ENCODE data around the gene SPPL2A.
A peak's percentile ranks its signal among the peaks of the same experiment; 100 is the strongest.

The SPPL2A gene

GRCh38 chr15:50685976-50686468 is 79.5 kb downstream of the SPPL2A start:
- peak; percentile 46 for DNase-seq

DNA sequence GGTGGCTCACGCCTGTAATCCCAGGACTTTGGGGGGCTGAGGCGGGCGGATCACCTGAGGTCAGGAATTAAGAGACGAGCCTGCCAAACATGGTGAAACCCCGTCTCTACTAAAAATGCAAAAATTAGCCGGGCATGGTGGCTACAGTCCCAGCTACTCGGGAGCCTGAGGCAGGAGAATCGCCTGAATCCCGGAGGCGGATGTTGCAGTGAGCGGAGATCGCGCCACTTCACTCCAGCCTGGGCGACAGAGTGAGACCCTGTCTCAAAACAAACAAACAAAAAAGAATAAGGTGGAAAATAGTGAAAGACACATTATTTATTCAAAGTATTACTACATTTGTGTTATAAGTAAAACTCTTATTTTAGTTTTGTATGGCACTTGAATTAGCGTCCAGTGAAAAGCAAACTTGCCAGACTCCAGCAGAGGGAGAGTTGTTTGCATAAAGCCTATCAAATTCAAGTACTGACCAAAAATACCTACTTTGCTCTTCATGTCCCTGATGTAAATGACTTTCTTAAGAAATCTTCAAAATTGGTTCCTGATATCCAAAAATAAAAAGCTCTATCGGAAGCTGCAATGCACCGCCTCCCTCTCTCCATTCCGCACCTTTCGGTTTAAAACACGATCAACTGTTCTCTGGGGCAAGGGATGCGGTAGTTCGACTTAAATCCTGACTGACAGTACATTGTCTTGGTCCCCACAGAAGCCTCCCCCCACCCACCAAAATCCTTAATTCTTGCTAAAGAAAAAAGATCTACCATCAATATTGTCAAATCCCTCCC is 80.1 kb downstream of the SPPL2A start:
- DNase-seq, result no peak

DNA sequence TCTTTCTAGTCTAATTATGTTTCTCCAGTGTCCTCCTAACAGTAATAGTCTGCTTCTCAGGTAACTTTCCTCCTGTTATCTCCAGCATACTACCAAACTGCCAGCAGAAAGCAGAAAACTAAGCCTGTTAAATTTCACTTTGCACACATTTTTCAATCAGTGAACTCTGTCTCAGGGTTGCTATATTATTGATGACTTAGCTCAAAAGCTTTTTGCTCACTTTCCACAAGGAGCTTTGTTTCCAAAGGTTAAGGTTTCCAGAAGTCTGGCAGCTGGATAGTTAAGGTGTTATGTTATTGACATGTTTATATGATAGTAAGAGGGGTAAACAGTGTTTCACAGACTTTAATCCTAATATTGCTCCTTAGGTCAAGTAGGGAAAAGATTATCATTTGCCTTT is 84.0 kb downstream of the SPPL2A start:
- no peak for DNase-seq

GRCh38 chr15:50676799-50677483 is 88.6 kb downstream of the SPPL2A start:
- no peak for DNase-seq

DNA sequence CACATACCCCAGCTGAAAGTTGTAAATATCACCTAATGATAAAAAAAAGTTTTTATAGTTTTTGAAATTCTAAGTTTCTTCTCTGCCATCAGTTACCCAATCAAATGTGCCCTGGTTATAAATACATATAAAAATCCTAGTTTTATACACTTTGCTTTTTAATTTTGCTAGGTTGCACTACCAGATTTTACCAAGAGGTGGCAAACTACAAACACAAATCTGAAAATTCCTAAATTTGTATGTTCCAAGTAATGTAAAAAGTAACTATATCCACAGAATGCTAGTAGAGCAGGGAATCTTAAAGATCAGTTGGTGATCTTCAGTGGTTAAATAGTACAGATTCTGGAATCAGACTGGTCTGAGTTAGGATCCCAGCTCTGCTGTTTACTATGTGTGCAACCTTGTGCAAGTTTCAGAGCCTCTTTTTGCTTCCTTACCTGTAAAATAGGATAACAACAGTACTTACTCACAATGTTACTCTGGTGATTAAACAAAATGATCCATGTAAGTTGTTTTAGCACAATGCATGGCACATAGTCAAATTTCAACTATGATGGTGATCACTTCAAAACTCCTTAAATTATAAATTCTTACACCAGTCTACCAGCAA is 89.9 kb downstream of the SPPL2A start:
- DNase-seq, result no peak

DNA sequence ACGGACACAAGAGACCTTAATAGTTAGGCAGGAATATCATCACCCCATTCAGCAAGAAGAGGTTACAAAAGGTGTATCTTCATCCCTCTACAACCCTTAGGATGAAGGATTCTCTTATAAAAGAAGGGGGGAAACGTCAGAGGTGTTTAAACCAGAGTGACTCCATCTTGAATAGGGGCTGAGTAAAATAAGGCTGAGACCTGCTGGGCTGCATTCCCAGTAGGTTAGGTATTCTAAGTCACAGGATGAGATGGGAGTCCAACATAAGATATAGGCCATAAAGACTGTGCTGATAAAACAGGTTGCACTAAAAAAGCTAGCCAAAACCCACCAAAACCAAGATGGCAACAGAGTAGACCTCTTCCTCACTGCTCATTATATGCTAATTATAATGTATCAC is 95.4 kb downstream of the SPPL2A start:
- no peak for DNase-seq

GRCh38 chr15:50669611-50670010 is 95.9 kb downstream of the SPPL2A start:
- DNase-seq, result no peak

DNA sequence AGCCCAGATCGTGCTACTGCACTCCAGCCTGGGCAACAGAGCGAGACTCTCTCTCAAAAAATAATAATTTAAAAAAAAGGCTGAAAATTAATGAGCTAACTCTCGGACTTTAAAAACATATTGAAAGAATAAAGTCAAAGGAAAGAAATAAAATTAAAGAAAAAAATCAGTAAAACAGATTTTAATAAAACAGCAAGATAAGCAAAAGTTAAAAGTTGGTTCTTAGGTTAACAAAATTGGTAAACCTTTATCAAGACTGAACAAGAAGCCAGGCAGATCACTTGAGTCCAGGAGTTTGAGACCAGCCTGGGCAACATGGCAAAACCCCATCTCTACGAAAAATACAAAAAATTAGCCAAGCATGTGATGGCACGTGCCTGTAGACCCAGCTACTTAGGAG is 99.6 kb downstream of the SPPL2A start:
- no peak for DNase-seq

DNA sequence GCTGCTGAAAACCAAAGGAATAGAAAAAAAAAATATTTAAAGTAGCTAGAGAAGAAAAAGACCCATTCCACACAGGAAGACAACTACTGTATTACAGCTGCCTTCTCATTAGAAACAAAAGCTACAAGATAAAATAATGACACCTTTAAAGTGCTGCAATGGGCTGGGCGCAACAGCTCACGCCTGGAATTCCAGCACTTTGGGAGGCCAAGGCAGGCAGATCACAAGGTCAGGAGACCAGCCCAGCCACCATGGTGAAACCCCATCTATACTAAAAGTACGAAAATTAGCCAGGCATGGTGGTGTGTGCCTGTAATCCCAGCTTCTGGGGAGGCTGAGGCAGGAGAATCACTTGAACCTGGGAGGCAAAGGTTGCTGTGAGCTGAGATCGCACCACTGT is 110.0 kb downstream of the SPPL2A start:
- DNase-seq, result no peak

- DNase-seq, result no peak
Observed at GRCh38 chr15:50653156-50653743, 112.3 kb downstream of the SPPL2A start.

GRCh38 chr15:50652671-50653070 is 112.8 kb downstream of the SPPL2A start:
- no peak for DNase-seq
